ENCODE results near the gene OXSR1.

DNA sequence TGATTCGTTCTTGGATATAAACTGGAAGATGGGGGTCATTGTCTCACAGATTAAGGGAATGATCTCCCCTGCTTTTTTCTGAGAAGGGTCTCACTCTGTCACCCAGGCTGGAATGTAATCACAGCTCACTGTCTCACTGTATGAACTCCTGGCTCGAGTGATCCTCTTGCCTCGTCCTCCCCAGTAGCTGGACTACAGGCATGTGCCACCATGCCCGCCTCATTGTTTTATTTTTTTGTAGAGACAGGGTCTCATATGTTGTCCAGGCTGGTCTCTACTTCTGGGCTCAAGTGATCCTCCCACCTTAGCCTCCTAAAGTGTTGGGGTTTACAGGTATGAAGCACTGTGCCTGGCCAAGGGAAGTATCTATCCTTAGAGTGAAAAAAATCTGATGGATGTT lies 5.4 kb downstream of the OXSR1 start:
- TF ChIP-seq EZH2phosphoT487 (IDR thresholded peaks at IDR 0.05; ENCODE audit: borderline replicate concordance) (no peak), CTCF (conservative IDR thresholded peaks at IDR 0.05; ENCODE audit: low read length) (no peak)

Measured in Loucy (cell line).